TTC549 (cell line): ENCODE results near the gene AGO3.
"Not testable (repeated sequence)": the region's sequence is repeated elsewhere in the genome, so short reads cannot be mapped to it uniquely, and the experiment has no call there.

ENCODE experiments used
- FAIRE-seq: peaks from 2 replicates; lab custom pipeline; 2012; peaks lifted over from hg19 to GRCh38; lab: Jason Lieb, UNC

AGO3 gene

DNA sequence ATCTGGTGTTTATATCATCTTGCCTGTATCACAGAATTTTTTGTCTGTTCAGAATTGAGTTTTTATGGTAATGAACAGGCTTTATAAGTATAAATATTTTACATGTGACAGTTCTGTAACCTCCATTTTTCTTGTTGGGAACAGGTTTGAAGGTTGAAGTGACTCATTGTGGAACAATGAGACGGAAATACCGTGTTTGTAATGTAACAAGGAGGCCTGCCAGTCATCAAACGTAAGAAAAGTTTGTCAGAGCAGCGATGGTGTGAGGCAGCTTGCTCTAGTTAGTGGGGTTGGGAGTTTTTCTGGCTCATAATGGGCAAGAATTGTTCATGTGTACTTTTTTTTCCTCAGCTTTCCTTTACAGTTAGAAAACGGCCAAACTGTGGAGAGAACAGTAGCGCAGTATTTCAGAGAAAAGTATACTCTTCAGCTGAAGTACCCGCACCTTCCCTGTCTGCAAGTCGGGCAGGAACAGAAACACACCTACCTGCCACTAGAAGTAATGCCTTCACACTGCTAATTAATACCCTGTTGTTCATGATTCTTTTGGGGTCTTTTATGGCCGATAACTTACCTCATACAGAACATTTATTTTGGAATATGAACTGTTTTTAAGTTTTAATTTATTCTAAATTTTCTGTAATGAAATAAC is 77.8 kb downstream of the AGO3 start:
- FAIRE-seq, result no peak

DNA sequence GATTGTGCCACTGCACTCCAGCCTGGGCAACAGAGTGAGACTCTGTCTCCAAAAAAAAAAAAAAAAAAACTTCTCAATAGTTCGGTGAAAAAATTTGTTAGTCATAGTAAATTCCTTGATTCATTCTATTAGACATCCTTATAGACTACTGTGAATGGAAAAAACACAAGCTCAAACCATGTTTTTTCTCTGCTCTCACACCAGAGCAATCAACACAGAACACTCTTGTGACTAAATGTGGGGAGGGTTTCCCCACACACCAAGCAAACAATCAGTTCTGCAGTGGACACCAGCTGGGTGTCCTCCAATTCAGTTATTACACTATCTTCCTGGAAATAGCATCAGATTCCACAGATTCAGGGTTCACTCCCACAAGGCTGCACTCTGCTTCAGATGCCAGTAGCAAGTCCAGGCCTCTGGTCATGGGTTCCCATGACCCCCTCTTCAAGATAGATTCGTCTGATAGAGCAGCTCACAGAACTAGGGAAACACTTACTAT is 83.9 kb downstream of the AGO3 start:
- FAIRE-seq, result no peak

DNA sequence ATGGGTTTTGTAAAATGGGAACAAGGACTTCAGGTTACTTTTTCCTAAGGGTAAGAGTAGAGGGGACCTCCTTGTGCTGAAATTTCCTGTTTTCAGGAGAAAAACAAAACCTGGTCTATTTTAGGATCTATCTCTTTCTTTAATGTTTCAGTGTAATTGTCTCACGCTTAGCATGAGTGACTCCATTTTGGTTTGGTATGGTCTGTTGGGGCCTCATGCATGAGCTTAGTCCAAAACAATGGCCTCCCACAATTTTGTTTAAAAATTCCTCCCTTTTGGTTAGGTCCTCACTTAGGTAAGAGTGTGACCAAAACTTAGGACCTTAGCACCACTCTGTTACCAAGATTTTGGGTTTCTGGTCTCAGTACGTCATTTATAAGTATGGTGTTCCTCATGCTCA is 85.8 kb downstream of the AGO3 start:
- FAIRE-seq, result no peak

DNA sequence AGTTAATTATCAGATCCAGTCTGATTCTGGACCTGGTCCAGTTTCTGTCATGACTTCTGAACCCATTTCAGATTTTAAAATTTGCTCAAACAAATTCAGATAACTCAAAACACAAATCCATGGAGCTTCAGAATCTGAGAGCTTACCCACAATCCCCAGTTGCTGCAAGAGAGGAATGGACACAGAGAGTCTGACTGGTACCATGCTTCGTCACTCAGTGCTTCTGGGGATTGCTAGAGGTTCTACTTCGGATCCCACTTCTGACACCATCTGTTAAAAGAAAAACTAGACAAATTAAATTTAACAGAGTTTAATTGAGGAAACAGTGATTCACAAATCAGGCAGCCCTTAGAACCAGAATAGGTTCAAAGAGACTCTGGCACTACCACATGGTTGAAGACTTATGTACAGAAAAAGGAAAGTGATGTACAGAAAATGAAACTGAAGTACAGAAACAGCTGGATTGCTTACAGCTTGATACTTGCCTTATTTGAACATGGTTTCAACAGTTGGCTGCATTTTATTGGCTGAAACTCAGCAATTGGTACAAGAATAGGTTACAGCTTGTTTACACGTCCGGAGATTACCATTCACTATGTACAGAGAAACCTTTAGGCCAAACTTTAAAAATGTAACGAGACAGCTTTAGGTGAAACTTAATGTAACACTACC is 92.3 kb downstream of the AGO3 start:
- no peak for FAIRE-seq

DNA sequence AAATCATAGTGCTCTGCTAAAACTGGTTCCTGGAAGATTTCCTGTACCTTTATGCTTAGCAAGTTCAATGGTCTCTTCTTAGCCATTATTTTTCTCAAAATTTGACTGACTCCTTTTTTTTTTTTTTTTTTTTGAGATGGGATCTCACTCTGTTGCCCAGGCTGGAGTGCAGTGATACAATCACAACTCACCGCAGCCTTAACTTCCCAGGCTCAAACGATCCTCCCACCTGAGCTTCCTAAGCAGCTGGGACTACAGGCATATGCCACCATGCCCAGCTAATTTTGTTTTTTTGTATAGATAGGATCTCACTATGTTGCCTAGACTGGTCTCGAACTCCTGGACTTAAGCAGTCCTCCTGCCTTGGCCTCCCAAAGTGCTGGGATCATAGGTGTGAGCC is 93.1 kb downstream of the AGO3 start:
- not testable (repeated sequence) for FAIRE-seq

DNA sequence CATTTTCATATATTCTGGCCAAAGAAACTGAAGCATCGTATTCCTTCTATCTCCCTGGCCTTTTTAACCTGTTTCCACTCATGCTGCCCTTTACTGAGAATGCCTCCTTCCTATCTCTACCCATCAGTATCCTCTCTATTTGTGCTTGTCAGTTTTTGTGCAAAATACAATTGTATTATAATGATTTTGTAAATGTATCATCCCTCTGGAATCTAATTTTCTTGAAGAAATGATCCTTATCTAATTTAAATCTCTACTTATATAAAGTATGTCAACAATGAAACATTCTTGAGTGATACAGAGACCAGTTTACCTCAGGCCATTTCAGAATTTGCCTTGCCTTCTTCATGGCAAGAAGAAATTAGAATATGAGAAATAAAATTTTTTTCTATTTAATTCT is 93.9 kb downstream of the AGO3 start:
- no peak for FAIRE-seq

DNA sequence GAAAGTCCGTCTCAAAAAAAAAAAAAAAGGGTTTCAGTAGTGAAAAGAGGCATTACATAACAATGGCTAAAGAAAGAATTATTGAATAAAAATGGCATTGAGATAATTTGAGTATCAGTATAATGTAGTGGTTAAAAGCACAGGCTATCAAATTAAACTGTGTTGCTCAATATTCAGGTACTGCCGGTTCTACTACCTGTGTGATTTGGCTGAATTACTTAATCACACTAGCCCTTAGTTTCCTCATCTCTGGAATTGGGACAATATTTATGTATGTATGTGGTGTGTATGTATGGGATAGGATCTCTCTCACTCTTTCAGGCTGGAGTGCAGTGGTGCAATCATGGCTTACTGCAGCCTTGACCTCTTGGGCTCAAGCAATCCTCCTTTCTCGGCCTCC is 96.9 kb downstream of the AGO3 start:
- FAIRE-seq, result no peak

DNA sequence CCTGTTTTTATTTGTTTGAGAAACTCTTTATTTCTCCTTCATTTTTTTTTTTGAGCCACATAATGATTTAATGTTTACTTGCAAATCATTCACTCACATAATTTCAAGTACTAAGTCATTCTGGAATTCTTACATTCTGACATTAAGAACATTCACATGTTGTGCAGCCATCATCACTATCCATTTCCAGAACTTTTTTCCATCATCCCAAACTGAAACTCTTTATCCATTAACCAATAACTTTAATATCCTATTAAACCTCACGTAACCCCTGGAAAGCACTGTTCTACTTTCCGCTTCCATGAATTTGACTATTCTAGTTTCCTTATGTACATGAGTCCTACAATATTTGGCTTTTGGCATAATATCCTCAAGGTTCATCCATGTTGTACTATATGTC is 100.5 kb downstream of the AGO3 start:
- no peak for FAIRE-seq

DNA sequence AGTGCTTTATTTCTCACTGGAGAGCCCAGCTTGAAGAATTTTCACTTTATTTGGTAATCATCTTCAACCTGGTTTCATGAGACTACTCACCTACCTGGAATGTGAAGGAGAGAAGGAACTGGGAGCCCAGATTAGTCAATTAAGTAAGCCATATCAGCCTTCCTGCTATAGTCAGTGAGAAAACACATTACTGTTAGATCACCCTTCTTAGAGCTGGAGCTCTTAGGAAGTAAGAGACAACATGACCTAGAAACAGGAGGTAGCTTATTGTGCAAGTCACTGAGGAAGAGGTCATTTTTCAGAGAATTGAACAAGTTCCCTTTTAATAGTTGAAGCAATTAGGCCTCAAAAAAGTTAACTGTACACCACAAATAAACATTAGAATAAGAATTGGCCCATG is 103.8 kb downstream of the AGO3 start:
- no peak for FAIRE-seq

DNA sequence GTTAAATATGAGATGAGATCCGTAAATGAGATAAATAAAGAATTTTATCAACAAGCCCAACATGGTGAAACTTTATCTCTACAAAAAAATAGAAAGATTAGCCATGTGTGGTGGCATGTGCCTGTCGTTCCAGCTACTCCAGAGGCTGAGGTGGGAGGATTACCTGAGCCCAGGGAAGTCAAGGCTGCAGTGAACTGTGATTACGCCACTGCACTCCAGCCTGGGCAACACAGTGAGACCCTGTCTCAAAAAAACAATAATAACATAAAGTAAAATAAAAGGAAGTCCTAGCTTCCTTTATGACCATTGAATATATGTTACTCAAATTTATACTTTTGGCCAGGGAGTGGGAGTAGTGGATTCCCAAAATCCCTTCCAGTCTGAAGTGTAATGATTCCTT is 104.2 kb downstream of the AGO3 start:
- FAIRE-seq, result no peak

DNA sequence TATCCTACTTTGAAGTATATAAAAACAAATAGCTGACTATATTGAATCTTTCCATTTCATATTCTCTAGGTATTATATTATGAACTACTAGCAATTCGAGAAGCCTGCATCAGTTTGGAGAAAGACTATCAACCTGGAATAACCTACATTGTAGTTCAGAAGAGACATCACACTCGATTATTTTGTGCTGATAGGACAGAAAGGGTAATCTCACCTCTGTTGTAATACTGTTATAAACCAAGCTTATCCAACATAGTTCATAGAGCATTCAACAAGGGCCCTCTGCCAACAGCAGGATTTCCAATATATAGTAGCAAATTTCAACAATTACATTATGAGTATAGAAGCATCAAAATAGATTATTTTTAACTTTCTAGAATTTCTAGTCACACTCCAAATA is 109.3 kb downstream of the AGO3 start:
- FAIRE-seq, result no peak

DNA sequence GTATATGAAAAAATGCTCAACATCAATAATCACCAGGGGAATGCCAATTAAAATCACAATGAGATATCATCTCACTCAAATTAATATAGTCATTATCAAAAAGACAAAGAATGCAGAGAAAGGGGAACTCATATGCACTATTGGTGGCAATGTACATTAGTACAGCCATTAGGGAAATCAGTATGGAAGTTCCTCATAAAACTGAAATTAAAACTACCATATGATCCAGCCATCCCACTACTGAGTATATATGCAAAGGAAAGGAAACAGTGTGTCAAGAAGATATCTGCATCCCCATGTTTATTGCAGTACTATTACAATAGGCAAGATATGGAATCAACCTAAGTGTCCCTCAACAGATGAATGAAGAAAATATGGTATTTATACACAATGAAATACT is 120.9 kb downstream of the AGO3 start:
- FAIRE-seq, result no peak

DNA sequence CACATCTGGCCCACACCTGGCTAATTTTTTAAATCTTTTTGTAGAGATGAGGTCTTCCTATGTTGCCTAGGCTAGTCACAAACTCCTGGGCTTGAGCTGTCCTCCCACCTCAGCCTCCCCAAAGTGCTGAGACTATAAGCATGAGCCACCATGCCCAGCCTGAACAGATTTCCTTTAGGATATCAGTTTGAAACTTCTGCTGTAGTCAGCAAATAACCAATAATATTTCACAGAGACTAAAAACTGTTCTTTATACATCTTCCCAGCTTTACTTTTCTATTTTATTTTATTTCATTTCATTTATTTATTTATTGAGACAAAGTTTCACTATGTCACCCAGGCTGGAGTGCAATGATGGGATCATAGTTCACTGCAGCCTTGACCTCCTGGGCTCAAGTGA is 123.1 kb downstream of the AGO3 start:
- FAIRE-seq, result no peak

DNA sequence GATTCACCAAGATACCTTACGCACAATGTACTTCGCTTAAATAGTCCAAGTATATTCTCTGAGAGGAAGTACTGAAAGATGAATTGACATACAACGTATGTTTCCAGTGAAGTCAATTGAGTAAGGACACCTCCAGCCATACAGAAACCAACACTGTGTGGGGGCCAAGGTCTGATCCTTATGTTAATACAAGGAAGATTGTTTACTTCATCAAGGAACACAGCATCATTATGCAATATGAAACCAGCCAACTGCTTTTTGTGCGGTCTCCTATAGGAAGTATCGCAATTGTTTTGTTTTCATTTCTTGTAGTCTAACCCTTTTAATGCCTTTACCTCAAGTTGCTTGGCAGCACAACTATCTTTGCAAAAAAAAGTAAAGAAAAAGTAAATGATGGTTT is 124.8 kb downstream of the AGO3 start:
- no peak for FAIRE-seq

DNA sequence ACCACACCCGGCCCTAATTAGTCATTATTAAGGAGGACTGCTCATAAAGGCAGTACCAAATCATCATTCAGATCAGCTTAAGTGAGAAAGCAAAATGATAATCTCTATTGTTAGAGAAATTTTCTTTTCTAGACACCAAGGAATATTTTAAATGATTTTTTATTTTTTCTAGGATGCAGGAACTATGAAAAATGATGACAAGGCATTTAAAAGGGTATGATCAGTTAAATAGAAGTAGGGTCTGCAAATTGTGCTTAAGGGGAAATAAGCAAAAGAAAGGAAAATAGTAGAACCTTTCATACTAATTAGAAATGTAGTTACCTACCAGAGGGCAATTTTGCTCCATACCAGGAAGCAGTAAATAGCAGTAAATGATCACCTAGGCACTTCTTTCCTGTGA is 131.4 kb downstream of the AGO3 start:
- no peak for FAIRE-seq

DNA sequence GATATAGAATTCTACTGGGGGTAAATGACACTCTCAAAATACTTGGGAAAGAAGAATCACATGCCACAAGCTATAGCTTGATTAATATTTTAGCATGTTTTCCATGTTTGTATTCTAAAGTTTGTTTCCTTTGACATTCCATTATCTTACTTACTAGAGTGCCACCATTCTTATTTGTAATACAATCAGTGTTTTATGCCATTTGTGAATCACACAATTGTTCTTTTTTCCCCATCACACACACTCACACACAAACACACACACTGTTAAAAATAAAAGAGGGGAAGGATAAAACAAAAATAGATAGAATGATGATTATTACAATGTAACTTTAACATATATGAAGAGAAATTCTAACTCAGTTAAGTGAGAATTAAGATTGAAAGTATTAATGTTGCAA is 137.0 kb downstream of the AGO3 start:
- FAIRE-seq, result no peak

DNA sequence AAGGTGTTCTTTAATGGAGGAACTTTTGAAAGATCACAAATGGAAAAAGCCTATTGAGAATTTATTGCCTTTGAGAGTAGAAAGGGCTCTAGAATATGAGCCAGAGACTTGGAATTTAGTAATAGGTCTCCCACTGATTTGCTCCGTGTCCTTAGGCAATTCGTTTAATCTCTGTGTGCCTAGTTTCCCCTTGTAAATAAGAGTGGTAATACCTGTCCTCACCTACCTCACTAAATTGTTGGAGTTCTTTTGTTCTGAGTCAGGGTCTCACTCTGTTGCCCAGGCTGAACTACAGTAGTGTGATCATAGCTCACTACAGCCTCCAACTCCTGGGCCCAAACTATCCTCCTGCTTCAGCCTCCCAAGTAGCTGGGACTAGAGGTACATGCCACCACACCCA is 138.0 kb downstream of the AGO3 start:
- FAIRE-seq, result no peak

DNA sequence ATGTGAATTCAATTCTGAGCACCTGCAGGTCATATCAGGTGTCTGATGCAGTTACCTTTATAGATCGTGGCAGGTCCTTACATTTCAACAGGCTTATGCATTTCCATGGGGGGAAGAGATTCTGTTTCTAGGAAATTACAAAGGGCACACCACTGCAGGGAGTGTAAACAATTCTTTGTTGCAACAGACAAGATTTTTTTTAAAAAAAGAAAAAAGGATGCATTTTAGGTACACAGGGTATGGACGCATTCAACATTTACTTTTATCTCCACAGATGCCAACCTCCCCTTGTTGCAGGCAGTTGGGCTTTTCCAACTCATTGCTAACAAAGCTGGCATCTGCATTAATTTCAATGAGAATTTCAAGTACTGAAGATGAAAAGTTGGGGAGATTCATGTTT is 139.4 kb downstream of the AGO3 start:
- FAIRE-seq, result no peak

DNA sequence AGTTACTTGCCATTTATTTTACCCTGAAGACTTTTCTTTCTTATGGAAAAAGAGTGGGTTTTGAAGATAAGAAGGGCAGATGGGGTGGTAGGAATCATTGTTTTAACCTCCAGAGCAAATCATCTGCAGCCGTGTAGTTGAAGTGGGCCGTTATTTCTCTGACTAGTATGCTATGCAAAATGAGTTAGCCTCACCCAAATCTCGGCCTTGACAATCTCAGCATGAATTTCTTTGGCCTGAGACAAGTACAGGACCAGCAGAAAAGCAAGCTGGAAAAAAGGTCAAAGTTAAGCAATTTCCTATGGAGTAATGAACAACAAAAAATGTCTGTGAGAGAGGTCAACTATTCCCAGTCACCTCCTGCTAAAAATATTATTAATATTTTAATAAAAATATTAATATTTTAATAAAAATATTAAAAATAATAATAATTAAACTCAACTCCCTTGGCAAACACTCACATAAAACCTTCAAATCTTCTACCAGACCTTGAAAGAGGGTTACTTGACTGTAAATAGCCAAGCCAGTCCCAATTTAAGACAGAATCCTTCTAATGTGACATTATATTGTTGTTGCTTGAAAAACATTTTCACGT is 146.2 kb downstream of the AGO3 start:
- no peak for FAIRE-seq

DNA sequence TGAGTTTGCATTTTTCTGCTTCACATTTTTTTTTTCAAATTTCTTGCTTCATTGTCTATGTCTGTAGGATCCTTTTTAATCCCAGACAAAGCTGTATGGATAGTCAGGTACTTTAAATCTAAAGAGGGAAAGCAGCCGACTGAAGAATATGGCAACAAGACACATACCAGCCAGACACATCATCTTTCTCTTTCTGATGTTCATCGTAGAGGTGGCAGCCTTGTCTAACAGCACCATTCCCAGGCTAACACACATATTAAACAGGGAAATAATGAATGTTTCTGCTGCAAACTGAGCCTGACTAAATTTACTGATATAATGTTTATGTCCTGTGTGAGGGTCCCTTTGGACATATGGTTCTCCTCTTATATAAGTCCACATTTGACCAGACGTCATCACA is 149.3 kb downstream of the AGO3 start:
- FAIRE-seq, result no peak

DNA sequence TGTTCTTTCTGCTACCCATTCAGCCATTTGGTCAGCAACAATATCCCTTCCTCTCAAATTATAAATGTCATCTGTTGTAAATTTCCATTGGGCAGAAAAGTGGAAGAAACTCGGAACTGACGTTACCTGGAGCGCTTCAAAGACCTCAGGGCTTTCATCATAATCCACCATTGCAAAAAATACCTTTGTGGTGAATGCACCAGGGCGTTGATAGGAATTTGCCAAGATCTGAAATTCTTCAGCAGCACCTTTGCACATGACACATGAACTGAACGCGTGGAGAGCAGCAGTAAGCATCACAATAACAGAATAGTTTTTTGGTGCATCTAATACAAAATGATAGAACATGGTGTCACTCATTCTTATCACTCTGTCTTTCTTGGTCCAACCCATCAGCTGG is 149.9 kb downstream of the AGO3 start:
- FAIRE-seq, result no peak

DNA sequence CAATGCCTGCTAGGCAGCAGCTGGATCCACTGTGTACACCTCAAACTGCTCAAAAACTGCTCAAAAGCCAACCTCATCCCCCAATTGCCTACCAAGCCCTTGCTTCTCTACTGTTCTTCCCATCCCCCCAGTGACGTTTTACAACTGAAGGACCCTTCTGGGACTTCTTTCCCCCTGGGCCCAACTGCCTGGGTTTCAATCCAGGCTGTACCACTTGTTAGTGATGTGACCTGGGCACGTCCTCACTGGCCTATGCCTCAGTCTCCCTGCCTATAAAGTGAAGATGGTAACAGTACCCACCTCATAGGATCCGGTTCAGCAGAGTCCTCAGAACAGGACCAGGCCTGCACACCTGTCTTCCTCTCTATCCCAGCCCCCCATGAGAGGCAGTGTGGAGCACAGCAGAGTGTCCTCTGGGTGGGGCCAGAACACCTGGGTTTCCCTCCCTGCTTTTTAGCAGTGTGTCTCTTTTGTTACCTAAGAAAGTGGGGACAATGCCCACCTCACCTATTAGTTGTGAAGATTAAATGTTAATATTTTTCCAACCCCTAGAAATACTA is 151.1 kb downstream of the AGO3 start:
- no peak for FAIRE-seq

DNA sequence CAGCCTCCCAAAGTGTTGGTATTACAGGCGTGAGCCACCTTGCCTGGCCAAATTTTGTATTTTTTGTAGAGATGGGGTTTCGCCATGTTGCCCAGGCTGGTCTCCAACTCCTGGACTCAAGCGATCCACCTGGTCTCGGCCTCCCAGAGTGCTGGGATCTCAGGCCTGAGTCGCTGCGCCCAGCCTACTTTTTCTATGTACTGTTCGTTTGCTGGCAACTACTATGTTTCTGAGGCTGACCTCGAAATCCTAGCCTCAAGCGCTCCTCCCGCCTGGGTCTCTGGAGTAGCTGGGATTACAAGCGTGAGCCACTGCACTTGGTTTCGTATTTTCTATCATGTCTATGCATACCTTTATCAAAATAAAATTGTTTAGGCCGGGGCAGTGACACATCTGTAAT is 152.3 kb downstream of the AGO3 start:
- no peak for FAIRE-seq
